GM23248 (cell line): ENCODE data around the gene TEDC2. TPM values are rescaled to one million over a fixed set of nuclear protein-coding genes. Genes with fewer than 3 reads are reported as not detected.

Source experiments
- DNase-seq: peaks from one replicate; pipeline ENCODE4 v3.0.0-alpha.2; 2015
- H2AFZ ChIP-seq: fragments of 200-600 bp; sonication (generic); 2 replicates; pipeline ENCODE4 v1.6.1; 2016; ENCODE audit warnings: antibody characterized with exemption
- H3F3A ChIP-seq: fragments of 200-600 bp; sonication (generic); 2 replicates; pipeline ENCODE4 v1.6.1; 2016; ENCODE audit warnings: mild to moderate bottlenecking, antibody characterized with exemption, mixed run types; ENCODE audit not compliant: insufficient read depth
- H3K27ac ChIP-seq: fragments of 200-600 bp; sonication (generic); 2 replicates; pipeline ENCODE4 v1.5.1; 2016; ENCODE audit warnings: mild to moderate bottlenecking
- H3K27me3 ChIP-seq: fragments of 200-600 bp; sonication (generic); replicated peaks from 2 replicates; pipeline ENCODE4 v1.6.1; 2016; ENCODE audit warnings: mild to moderate bottlenecking; ENCODE audit not compliant: insufficient read depth
- H3K36me3 ChIP-seq: fragments of 200-600 bp; sonication (generic); 2 replicates; pipeline ENCODE4 v1.6.1; 2016; ENCODE audit warnings: low read depth, mild to moderate bottlenecking
- H3K4me1 ChIP-seq: fragments of 200-600 bp; sonication (generic); 2 replicates; pipeline ENCODE4 v1.6.1; 2016; ENCODE audit warnings: mild to moderate bottlenecking; ENCODE audit not compliant: insufficient read depth
- H3K4me2 ChIP-seq: fragments of 200-600 bp; sonication (generic); one replicate; pipeline ENCODE4 v1.6.1; 2016; ENCODE audit warnings: mild to moderate bottlenecking; ENCODE audit not compliant: unreplicated experiment
- H3K4me3 ChIP-seq: fragments of 200-600 bp; sonication (generic); 2 replicates; pipeline ENCODE4 v1.5.1; 2016; ENCODE audit warnings: mild to moderate bottlenecking
- H3K79me2 ChIP-seq: fragments of 200-600 bp; sonication (generic); 2 replicates; pipeline ENCODE4 v1.6.1; 2016; ENCODE audit warnings: mild to moderate bottlenecking; ENCODE audit not compliant: insufficient read depth
- H3K9ac ChIP-seq: fragments of 200-600 bp; sonication (generic); 2 replicates; pipeline ENCODE4 v1.6.1; 2016; ENCODE audit warnings: mild to moderate bottlenecking
- H3K9me2 ChIP-seq: fragments of 200-600 bp; sonication (generic); 2 replicates; pipeline ENCODE4 v1.6.1; 2016; ENCODE audit warnings: mixed run types, mild to moderate bottlenecking, moderate library complexity; ENCODE audit not compliant: insufficient read depth
- H3K9me3 ChIP-seq: fragments of 200-600 bp; sonication (generic); one replicate; pipeline ENCODE4 v1.6.1; 2017; ENCODE audit warnings: low read depth
- H4K20me1 ChIP-seq: fragments of 200-600 bp; sonication (generic); 2 replicates; pipeline ENCODE4 v1.6.0; 2016; ENCODE audit not compliant: insufficient read depth
- EZH2 ChIP-seq: fragments of 200-600 bp; sonication (generic); IDR thresholded peaks from 2 replicates; pipeline ENCODE4 v1.6.1; 2018; ENCODE audit warnings: antibody characterized with exemption, mild to moderate bottlenecking; ENCODE audit not compliant: insufficient read depth, poor library complexity, severe bottlenecking
- EZH2phosphoT487 ChIP-seq: fragments of 200-600 bp; sonication (generic); IDR thresholded peaks from 2 replicates; pipeline ENCODE4 v1.6.1; 2018; ENCODE audit warnings: antibody characterized with exemption, moderate library complexity, mild to moderate bottlenecking, low read depth; ENCODE audit not compliant: insufficient read depth
- WGBS, 2 experiments: methylation state at CpG; one replicate each; pipeline ENCODE4 v1.1.6; 2015 to 2017; ENCODE audit warnings: low lambda C conversion rate in 2 of 2, low coverage in 1 of 2; ENCODE audit errors: missing lambda C conversion rate in 2 of 2; 5-methylcytosine and 5-hydroxymethylcytosine counted together
- in situ Hi-C: fragments of 300-500 bp; cut with MboI; formaldehyde crosslinking; loops from 2 replicates; pipeline ENCODE4 v1.15.0; 2020
- polyA plus RNA-seq: library from polyadenylated mRNA; unstranded; fragments of >200 nt; fragmentation: Nextera tagmentation; extraction: Ambion mirVana; gene quantifications from 2 replicates; pipeline ENCODE4 v1.2.1, GENCODE V29; 2016
- total RNA-seq: library from RNA; depleted of rRNA; stranded (reverse); fragments of >200 nt; shearing (Covaris generic); gene quantifications from 2 replicates; pipeline ENCODE4 v1.2.3, GENCODE V29; 2014

Gene TEDC2
- total and polyA plus RNA-seq, 2 experiments from 2014 or later, result 4.8 to 6.8 TPM

- in situ Hi-C loops, result no loop called here
- no peak for DNase-seq
- no peaks in the 10 kb centered on the region; the same call in 1 of the 2 replicates for H3K36me3 ChIP-seq
- no peak overlapping the region for H3K4me2 ChIP-seq
- no peak overlapping the region for H3K9ac ChIP-seq
- no peak overlapping the region for H3K27ac ChIP-seq
- H3K27me3 ChIP-seq, result no peaks in the 10 kb centered on the region
- no peaks in the 10 kb centered on the region for H3K4me1 ChIP-seq
- H4K20me1 ChIP-seq, result no peaks in the 10 kb centered on the region
- H3K4me3 ChIP-seq, result no peak overlapping the region
- H3K9me3 ChIP-seq, result no peaks in the 10 kb centered on the region
- TF ChIP-seq EZH2 (no peak), EZH2phosphoT487 (no peak)
- WGBS, 2 experiments, result 89 to 91% methylated on average over 12 to 19 of the region's 19 CpGs
- H3K9me2 ChIP-seq, result no peaks in the 10 kb centered on the region
- H2AFZ ChIP-seq, result no peak overlapping the region
- no peaks in the 10 kb centered on the region for H3K79me2 ChIP-seq
- no peaks in the 10 kb centered on the region for H3F3A ChIP-seq
Measured at GRCh38 chr16:2450975-2451381, 8.9 kb upstream of the TEDC2 start.

- H3K36me3 ChIP-seq, result no peaks in the 10 kb centered on the region
- no peaks in the 10 kb centered on the region for H3K27me3 ChIP-seq
- no peaks in the 10 kb centered on the region for H4K20me1 ChIP-seq
- no peaks in the 10 kb centered on the region for H3K4me1 ChIP-seq
- H3K79me2 ChIP-seq, result no peaks in the 10 kb centered on the region
- no peak overlapping the region for H3K4me2 ChIP-seq
- no peaks in the 10 kb centered on the region for H3K9me2 ChIP-seq
- no peak overlapping the region for H3K4me3 ChIP-seq
- H3K27ac ChIP-seq, result no peak overlapping the region
- H3K9ac ChIP-seq, result no peak overlapping the region
- in situ Hi-C loops, result no loop called here
- no peaks in the 10 kb centered on the region for H3F3A ChIP-seq
- no peak for DNase-seq
- no peaks in the 10 kb centered on the region for H3K9me3 ChIP-seq
- no peak overlapping the region for H2AFZ ChIP-seq
- 95 to 99% methylated on average over 18 of the region's 18 CpGs for WGBS, 2 experiments
- TF ChIP-seq EZH2 (no peak), EZH2phosphoT487 (no peak)
Measured at GRCh38 chr16:2451851-2452320, 8.0 kb upstream of the TEDC2 start.

GRCh38 chr16:2452650-2453049 is 7.3 kb upstream of the TEDC2 start:
- Histone ChIP-seq H4K20me1 (no peaks in the 10 kb centered on the region), H3K9me2 (no peaks in the 10 kb centered on the region), H2AFZ (no peak overlapping the region), H3K36me3 (no peaks in the 10 kb centered on the region), H3F3A (no peaks in the 10 kb centered on the region), H3K27me3 (no peaks in the 10 kb centered on the region), H3K4me1 (no peaks in the 10 kb centered on the region), H3K9ac (no peak overlapping the region), H3K4me3 (no peak overlapping the region), H3K79me2 (no peaks in the 10 kb centered on the region), H3K4me2 (no peak overlapping the region), H3K9me3 (no peaks in the 10 kb centered on the region), H3K27ac (no peak overlapping the region)
- in situ Hi-C loops, result no loop called here
- TF ChIP-seq EZH2phosphoT487, result no peak
- TF ChIP-seq EZH2, result no peak
- 97% methylated on average over 8 of the region's 8 CpGs for WGBS, 2 experiments
- DNase-seq, result no peak

- Histone ChIP-seq H3K4me2 (no peak overlapping the region), H3K4me1 (no peaks in the 10 kb centered on the region), H3K4me3 (no peak overlapping the region), H2AFZ (no peak overlapping the region), H3K9me3 (no peaks in the 10 kb centered on the region), H3K27ac (no peak overlapping the region), H4K20me1 (no peaks in the 10 kb centered on the region), H3K36me3 (no peaks in the 10 kb centered on the region), H3K9ac (no peak overlapping the region), H3K9me2 (no peaks in the 10 kb centered on the region), H3K27me3 (no peaks in the 10 kb centered on the region), H3K79me2 (no peaks in the 10 kb centered on the region), H3F3A (no peaks in the 10 kb centered on the region)
- WGBS, 2 experiments, result 95% methylated on average over 25 to 28 of the region's 28 CpGs
- no peak for DNase-seq
- TF ChIP-seq EZH2, result no peak
- no peak for TF ChIP-seq EZH2phosphoT487
- in situ Hi-C loops, result no loop called here
Measured at GRCh38 chr16:2455081-2455845, 4.6 kb upstream of the TEDC2 start.
